Measurements from ENCODE around the gene WDR31.

The WDR31 gene

GRCh38 chr9:113311961-113312360 lies 28.1 kb downstream of the WDR31 start:
- TF ChIP-seq NFIC (IDR thresholded peaks at IDR 0.05) (no peak), EP300 (IDR thresholded peaks at IDR 0.05; ENCODE audit: borderline replicate concordance) (no peak), MAX (IDR thresholded peaks at IDR 0.05) (no peak), CEBPB (IDR thresholded peaks at IDR 0.05) (no peak), TEAD4 (IDR thresholded peaks at IDR 0.05) (no peak), ZBTB7A (IDR thresholded peaks at IDR 0.05; ENCODE audit: low read depth) (no peak), YY1 (IDR thresholded peaks at IDR 0.05; ENCODE audit: low read depth) (no peak), FOXM1 (IDR thresholded peaks at IDR 0.05; ENCODE audit: borderline replicate concordance, low read depth) (no peak), CREB1 (IDR thresholded peaks at IDR 0.05; ENCODE audit: low read depth) (no peak), TCF12 (IDR thresholded peaks at IDR 0.05; ENCODE audit: low read depth) (no peak)

GRCh38 chr9:113310538-113310937 lies 29.5 kb downstream of the WDR31 start:
- no peak for TF ChIP-seq TEAD4 (IDR thresholded peaks at IDR 0.05)
- TF ChIP-seq MAX (IDR thresholded peaks at IDR 0.05): no peak
- TF ChIP-seq TCF12 (IDR thresholded peaks at IDR 0.05; ENCODE audit: low read depth): no peak
- TF ChIP-seq REST (IDR thresholded peaks at IDR 0.05; ENCODE audit: low read depth): no peak
- no peak for TF ChIP-seq NFIC (IDR thresholded peaks at IDR 0.05)
- TF ChIP-seq TAF1 (IDR thresholded peaks at IDR 0.05; ENCODE audit: low read depth): no peak
- TF ChIP-seq FOXM1 (IDR thresholded peaks at IDR 0.05; ENCODE audit: borderline replicate concordance, low read depth): no peak
- no peak for TF ChIP-seq CEBPB (IDR thresholded peaks at IDR 0.05)
- no peak for TF ChIP-seq USF1 (IDR thresholded peaks at IDR 0.05)
- TF ChIP-seq CREB1 (IDR thresholded peaks at IDR 0.05; ENCODE audit: low read depth): no peak
- no peak for TF ChIP-seq EGR1 (IDR thresholded peaks at IDR 0.05)
- TF ChIP-seq ZBTB7A (IDR thresholded peaks at IDR 0.05; ENCODE audit: low read depth): no peak
- TF ChIP-seq YY1 (IDR thresholded peaks at IDR 0.05; ENCODE audit: low read depth): no peak
- TF ChIP-seq RAD21 (IDR thresholded peaks at IDR 0.05; ENCODE audit: low read depth): no peak
- no peak for TF ChIP-seq EP300 (IDR thresholded peaks at IDR 0.05; ENCODE audit: borderline replicate concordance)

GRCh38 chr9:113309204-113309813 lies 30.8 kb downstream of the WDR31 start:
- no peak for TF ChIP-seq EP300 (IDR thresholded peaks at IDR 0.05; ENCODE audit: borderline replicate concordance)
- no peak for TF ChIP-seq CREB1 (IDR thresholded peaks at IDR 0.05; ENCODE audit: low read depth)
- peak; percentile 85 for TF ChIP-seq RAD21 (IDR thresholded peaks at IDR 0.05; ENCODE audit: low read depth)
- TF ChIP-seq NFIC (IDR thresholded peaks at IDR 0.05): no peak
- no peak for TF ChIP-seq TEAD4 (IDR thresholded peaks at IDR 0.05)
- no peak for TF ChIP-seq TAF1 (IDR thresholded peaks at IDR 0.05; ENCODE audit: low read depth)
- TF ChIP-seq CEBPB (IDR thresholded peaks at IDR 0.05): no peak

GRCh38 chr9:113307396-113307975 lies 32.6 kb downstream of the WDR31 start:
- TF ChIP-seq YY1 (IDR thresholded peaks at IDR 0.05; ENCODE audit: low read depth) (no peak), CREB1 (IDR thresholded peaks at IDR 0.05; ENCODE audit: low read depth) (no peak), RAD21 (IDR thresholded peaks at IDR 0.05; ENCODE audit: low read depth) (no peak), FOXM1 (IDR thresholded peaks at IDR 0.05; ENCODE audit: borderline replicate concordance, low read depth) (no peak), ZBTB7A (IDR thresholded peaks at IDR 0.05; ENCODE audit: low read depth) (no peak), TAF1 (IDR thresholded peaks at IDR 0.05; ENCODE audit: low read depth) (no peak), CEBPB (IDR thresholded peaks at IDR 0.05) (no peak), MAX (IDR thresholded peaks at IDR 0.05) (no peak)

- no peak for TF ChIP-seq EP300 (IDR thresholded peaks at IDR 0.05; ENCODE audit: borderline replicate concordance)
- no peak for TF ChIP-seq YY1 (IDR thresholded peaks at IDR 0.05; ENCODE audit: low read depth)
- TF ChIP-seq CEBPB (IDR thresholded peaks at IDR 0.05): no peak
- no peak for TF ChIP-seq NFIC (IDR thresholded peaks at IDR 0.05)
- TF ChIP-seq ZBTB7A (IDR thresholded peaks at IDR 0.05; ENCODE audit: low read depth): no peak
- no peak for TF ChIP-seq MAX (IDR thresholded peaks at IDR 0.05)
- no peak for TF ChIP-seq FOXM1 (IDR thresholded peaks at IDR 0.05; ENCODE audit: borderline replicate concordance, low read depth)
These were observed 33.5 kb downstream of the WDR31 start for GRCh38 chr9:113306566-113306965.

GRCh38 chr9:113302792-113303418 lies 37.2 kb downstream of the WDR31 start, which contains the start of gene RNF183:
Gene RNF183, minus strand, starts transcription at chr9:113303376. Its CDS starts 5,192 bp downstream, at chr9:113298184.
- TF ChIP-seq CREB1 (IDR thresholded peaks at IDR 0.05; ENCODE audit: low read depth) (no peak), EP300 (IDR thresholded peaks at IDR 0.05; ENCODE audit: borderline replicate concordance) (no peak), EGR1 (IDR thresholded peaks at IDR 0.05) (no peak), FOXM1 (IDR thresholded peaks at IDR 0.05; ENCODE audit: borderline replicate concordance, low read depth) (no peak), RAD21 (IDR thresholded peaks at IDR 0.05; ENCODE audit: low read depth) (no peak), ZBTB7A (IDR thresholded peaks at IDR 0.05; ENCODE audit: low read depth) (no peak), TAF1 (IDR thresholded peaks at IDR 0.05; ENCODE audit: low read depth) (no peak), CEBPB (IDR thresholded peaks at IDR 0.05) (no peak), TEAD4 (IDR thresholded peaks at IDR 0.05) (no peak), TCF12 (IDR thresholded peaks at IDR 0.05; ENCODE audit: low read depth) (no peak), USF1 (IDR thresholded peaks at IDR 0.05) (no peak)
